Left ventricle myocardium superior (tissue), 1 donor: ENCODE data around the gene CCR6. TPM values are rescaled to one million over a fixed set of nuclear protein-coding genes. Genes with fewer than 3 reads are reported as not detected.
"Not testable (repeated sequence)": the region's sequence is repeated elsewhere in the genome, so short reads cannot be mapped to it uniquely, and the experiment has no call there.

Source experiments
- ATAC-seq: fragments of 200-7000 bp; cut with Tn5 transposase; one replicate; pipeline ENCODE4 v1.9.1; 2020; ENCODE audit warnings: mild to moderate bottlenecking, moderate library complexity
- DNase-seq: peaks from one replicate; pipeline ENCODE4 v3.0.0-alpha.2; 2020
- intact Hi-C: fragments of 100-400 bp; cut with micrococcal nuclease; formaldehyde crosslinking; loops from one replicate; pipeline ENCODE4 v1.11.0; 2022
- long read RNA-seq: library from polyadenylated mRNA; unstranded; transcript quantifications from one replicate; pipeline ENCODE4 v2.0.0, GENCODE V29; 2021
- total RNA-seq: library from RNA; stranded (reverse); fragmentation: NEBNext Ultra II Directional; extraction: Animal tissue kit (Norgen Biotek cat#: 25700); gene quantifications from one replicate; pipeline ENCODE4 v1.2.1, GENCODE V29; 2021
- donor health status: DM: no; HTN: yes; CAD: no; lungs with severe emphysema.

Gene CCR6
- total RNA-seq = not detected
- long read RNA-seq = 0 reads

- intact Hi-C loops = no loop called here
- ATAC-seq = no peak
- no peak for DNase-seq
These were observed at the start of gene CCR6 for GRCh38 chr6:167122827-167123657. CCR6 (plus strand) TSS chr6:167123096; CDS start chr6:167136135, 13,039 bp downstream.

DNA sequence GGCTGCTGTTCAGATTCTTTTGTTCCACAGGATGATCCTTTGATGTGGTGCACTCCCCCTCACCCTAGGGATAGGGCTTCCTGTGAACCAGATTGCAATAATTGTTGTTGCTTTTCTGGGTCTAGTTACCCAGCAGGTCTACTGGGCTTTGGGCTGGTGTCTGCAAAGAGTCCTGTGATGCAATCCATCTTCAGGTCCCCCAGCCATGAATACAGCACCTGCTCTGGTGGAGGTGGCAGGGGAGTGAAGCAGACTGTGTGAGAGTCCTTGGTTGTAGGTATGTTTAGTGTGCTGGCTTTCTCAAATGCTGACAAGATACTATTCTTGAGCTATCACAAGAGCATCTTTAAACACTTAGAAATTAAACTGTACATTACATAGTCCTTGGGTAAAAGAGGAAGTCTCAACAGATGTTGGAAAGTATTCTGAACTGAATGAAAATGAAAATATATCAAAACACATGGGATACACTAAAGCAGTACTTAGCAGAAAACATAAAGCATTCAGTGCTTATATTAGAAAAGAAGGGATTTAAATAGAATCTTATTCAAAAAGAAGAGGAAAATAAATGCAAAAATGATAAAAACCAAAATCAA, 49.1 kb upstream of the CCR6 start:
- no peak for DNase-seq
- ATAC-seq = no peak
- intact Hi-C loops = no loop called here

DNA sequence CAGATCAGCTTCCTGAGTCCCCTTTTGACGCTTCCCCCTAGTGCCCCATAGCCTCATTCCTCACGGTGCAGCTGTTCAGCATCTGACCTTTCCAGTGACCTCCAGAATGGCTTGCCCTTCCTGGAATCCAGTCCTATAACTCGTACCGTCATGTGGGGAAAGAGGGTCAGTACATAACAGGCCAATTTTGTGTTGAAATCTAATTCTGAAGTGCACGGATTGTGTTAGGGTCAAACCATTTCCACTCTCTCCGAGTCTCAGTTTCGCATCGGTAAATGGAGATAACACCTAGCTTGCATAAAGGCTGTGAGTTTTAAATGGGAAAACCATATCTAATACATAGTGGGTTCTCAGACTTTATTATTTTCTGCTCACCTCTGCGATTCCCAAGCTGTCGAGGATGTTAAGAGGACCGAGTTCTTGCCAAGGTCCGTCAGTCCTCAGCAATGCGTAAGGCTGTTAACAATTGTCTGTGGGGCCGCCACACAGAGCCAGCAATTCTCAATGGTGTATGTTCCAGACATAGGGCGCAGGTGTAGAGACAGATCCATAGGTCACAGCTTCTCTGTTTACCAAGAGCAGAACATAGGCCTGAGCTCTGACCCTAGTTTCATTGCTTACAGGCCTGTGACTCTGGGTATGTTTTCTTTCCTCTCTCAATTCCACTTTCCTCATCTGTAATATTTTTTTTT, 45.5 kb upstream of the CCR6 start:
- ATAC-seq = no peak
- intact Hi-C loops = no loop called here
- DNase-seq = no peak

DNA sequence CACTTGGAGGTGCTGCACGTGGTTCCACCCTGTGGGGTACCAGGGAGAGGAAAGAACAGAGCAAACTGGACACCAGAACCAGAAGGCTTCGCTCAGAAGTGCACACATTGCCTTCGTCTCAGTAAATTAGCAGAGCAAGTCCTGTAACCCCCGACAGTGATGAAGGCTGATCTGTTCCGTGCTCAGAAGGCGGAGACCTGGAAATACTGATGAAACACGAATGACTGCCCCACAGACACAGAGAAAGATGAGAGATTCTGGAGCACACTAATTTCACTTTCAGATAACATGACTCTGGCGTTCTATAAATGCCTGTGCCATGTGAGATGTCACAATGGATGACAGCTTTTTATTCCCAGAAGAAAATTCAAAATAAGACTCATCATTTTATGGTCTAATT, 44.2 kb upstream of the CCR6 start:
- no peak for DNase-seq
- no peak for ATAC-seq
- intact Hi-C loops = no loop called here

DNA sequence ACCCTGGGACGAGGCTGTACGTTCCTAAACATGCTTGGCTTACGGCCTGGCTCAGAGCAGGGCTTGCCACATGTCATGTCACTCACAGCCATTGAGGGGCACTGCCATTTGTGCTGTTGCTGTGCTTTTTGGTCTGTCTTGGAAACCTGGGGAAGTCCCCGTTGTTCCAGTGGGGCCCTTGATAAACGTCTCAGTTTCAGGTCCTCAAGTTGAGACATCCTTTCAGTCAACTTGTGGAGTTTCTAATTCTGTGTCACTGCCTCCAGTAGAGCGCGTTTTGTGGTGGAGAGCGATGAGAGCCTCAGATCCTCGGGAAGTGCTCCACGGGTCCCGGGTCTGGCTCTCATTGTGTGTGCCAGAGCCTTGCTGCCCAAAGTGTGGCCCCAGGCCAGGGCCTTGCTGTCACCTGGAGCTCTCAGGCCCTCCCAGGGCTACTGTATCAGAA, 43.0 kb upstream of the CCR6 start:
- ATAC-seq (no peak), DNase-seq (no peak)
- intact Hi-C loops = no loop called here

- intact Hi-C loops = no loop called here
- DNase-seq = no peak
- ATAC-seq = no peak
These were observed 35.0 kb upstream of the CCR6 start for GRCh38 chr6:167087857-167088354.

DNA sequence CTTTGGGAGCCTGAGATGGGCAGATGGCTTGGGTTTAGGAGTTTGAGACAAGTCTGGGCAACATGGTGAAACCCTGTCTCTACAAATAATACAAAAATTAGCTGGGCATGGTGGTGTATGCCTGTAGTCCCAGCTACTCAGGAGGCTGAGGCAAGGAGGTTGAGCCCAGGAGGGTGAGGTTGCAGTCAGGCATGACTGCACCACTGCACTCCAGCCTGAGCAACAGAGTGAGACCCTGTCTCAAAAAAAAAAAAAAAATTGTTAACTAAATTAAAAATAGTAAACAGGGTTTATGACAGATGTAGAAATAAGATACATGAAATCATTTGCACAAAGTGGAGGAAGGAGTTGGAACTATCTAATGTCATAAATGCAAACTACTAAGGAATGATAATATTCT, 34.2 kb upstream of the CCR6 start:
- DNase-seq, intact Hi-C loops, ATAC-seq: not testable (repeated sequence)

DNA sequence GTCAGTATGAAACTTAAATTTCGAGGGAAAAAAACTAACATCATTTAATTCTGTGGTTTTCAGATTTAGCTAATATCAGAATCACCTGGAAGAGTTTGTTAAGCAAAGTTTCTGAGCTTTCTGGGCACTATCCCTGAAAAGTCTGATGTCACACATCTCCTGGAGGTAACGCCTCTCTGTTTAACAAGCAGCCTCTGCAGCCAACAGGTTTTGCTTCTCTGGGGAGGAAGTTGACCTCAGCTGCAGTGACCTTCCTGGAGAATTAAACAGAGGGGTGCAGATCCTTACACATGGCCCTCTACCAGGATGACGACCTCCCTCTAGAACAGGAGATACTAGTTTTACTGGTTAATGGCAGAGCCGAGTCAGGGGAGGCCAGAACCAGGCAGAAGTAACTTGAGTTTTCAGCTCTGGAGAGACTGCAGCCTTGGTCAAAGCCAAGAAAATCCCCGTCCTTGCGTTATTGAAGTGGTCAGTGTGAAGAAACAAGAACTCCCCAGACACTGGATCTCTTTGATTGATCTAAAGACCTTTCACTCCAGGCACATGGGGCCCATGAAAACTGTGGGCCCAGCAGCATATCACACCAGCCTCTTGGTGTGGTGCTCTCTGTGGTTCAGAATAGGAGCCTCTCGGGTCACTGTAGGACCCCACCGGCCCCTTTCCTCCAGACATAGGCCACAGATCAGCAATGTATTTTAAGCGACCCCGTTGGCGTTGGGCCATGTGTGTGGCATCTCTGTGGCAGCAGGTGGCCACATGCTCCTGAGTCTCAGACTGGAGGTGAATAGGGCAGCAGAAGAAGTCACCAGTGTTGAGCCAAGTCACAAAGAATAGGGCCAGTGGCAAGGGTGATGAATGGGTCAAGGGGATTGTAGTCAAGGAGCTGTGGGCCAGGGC, 33.4 kb upstream of the CCR6 start:
- intact Hi-C loops = no loop called here
- ATAC-seq = no peak
- DNase-seq = peak; percentile 27

GRCh38 chr6:167090171-167090570, 32.7 kb upstream of the CCR6 start:
- DNase-seq (no peak), ATAC-seq (peak; percentile 27)
- intact Hi-C loops = no loop called here

DNA sequence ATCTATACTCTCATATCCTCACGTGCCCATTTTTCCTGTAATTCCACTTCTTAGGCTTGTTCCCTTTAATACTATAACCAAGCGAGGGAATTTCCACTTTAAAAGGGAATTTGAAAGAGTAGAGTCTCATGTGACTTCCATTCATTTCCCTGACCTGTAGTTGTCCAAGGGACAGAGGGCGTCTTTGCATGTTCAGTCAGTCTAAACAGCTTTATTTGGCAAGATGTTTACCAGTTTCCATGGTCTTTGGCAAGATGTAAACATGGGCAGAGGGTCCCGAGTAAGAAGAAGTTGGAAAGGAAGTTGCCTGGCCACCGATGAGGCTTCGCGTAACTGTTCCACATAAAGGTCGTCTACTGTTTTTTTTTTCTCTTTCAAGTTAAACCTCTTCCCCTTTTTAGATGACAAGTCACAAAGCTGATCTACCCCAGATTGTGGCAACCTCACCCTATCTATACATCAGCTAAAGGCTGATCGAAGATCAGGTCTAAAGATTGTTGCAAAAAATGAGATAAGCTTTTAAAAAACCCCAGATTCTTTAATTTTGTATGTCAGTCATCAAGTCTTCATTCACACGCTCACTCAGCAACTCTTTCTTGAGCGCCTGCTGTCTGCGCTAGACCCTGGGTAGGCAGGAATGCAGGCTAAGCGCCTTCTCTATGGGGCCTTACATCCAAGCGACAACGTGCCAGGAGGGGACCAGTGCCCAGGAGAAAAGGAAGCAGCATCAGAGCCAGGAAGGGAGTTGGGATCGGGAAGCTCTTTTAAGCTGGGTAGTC, 31.7 kb upstream of the CCR6 start:
- no peak for DNase-seq
- ATAC-seq = peak; percentile 32
- intact Hi-C loops = no loop called here

DNA sequence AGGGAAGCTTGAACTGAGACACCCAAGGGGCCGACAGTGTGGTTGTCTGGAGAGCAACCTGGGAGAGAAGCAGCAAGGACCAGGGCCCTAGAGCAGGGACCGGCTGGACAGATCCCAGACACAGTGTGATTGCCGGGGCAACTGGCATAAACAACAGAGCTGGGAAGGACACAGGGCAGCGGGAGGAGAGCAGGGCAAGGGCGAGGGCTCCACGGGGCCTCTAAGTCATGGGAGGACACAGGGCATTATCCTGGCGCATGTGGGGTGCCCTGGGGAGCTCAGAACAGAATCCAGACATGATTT, 31.1 kb upstream of the CCR6 start:
- intact Hi-C loops = no loop called here
- ATAC-seq (peak; percentile 68), DNase-seq (peak; percentile 36)

DNA sequence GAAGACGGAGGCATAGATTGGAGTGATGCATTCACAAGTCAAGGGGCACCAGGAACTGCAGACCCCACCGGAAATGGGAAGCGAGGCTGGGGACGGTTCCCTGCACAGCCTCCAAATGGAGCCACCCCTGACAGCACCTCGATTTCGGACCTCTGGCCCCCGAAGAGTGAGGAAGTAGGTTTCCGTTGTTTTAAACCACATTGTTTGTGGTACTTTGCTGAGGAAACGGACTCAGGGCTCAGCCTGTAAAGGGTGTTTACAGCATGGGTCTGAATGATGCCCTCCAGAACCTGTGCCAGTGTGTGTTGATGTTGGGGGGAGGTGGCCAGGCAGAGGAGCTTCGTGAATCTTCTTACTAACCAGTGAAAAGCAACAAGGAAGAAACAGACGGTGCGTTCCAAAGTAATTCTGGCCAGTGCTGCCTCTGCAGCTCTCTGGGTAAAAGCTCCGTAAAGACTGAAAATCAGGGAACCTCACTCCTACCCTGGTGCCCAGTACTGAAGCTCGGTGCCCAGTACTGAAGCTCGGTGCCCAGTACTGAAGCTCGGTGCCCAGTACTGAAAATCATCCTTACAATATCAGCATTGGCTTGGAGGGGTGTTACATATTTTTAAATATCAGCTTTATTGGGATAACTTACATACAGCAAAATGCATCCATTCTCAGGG, 30.1 kb upstream of the CCR6 start:
- no peak for ATAC-seq
- DNase-seq = no peak
- intact Hi-C loops = no loop called here

DNA sequence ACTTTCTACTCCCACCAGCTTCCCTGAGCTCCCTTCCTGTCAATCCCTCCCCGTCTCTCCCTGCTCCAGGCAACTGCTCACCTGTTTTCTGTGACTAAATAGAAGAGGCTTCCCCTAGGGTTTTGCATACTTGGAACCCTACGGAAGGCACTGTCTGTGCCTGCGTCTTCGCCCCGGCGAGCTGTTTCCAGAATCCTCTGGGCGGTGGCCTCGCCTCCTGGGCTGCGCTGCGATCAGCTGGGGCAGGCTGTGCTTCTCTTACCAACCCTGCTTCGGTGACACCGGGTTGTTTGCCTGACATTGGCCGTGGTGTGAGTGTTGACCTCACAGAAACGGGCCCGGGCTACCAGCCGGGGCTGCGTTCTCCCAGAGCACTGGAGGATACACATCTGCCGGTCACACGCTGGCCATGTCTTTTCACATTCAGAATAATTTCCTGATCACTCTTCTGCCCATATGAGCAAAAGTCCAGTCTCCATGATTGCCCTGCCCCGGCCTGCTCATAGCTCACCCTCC, 29.4 kb upstream of the CCR6 start:
- ATAC-seq (no peak), DNase-seq (no peak)
- intact Hi-C loops = no loop called here

DNA sequence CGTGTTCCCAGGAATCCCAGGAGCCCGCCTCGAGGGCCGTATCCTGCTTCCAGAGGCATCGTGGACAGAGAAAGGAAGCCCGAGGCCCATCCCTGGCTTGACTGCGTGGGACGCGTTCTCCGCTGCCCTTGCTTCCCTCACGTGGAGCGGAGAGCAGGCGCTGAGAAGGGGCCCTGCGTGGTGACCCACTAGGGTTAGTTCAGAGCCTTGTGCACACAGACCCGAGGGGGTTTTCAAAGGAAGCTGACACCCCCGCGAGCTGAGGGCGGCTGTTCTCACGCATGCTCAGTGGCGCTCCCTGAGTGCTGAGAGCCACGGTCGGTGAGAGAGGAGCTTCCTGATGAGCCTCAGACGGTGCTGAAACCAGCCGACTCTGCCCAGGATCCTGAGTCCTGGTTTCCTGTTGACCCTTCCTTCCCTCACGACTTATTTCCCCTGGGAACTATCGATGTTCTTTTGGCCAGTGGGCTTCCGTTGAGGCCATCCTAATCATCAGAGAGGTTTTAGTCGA, 28.9 kb upstream of the CCR6 start:
- intact Hi-C loops = no loop called here
- ATAC-seq = peak; percentile 38
- peak; percentile 38 for DNase-seq

GRCh38 chr6:167094436-167094819, 28.5 kb upstream of the CCR6 start:
- intact Hi-C loops = no loop called here
- DNase-seq (no peak), ATAC-seq (no peak)

GRCh38 chr6:167094820-167095637, 27.9 kb upstream of the CCR6 start:
- ATAC-seq (no peak), DNase-seq (no peak)
- intact Hi-C loops = no loop called here

GRCh38 chr6:167095888-167096287, 27.0 kb upstream of the CCR6 start:
- no peak for ATAC-seq
- no peak for DNase-seq
- intact Hi-C loops = no loop called here
